CD4-positive, alpha-beta T cell (primary cell): Measurements from ENCODE around the gene ATXN1. TPM values are rescaled to one million over a fixed set of nuclear protein-coding genes. Genes with fewer than 3 reads are reported as not detected.

Source experiments
- ATAC-seq: fragments of 200-7000 bp; cut with Tn5 transposase; one replicate; pipeline ENCODE4 v1.10.0; 2022; ENCODE audit warnings: mild to moderate bottlenecking; ENCODE audit not compliant: poor library complexity
- CTCF ChIA-PET: fragments of 350-600 bp; sonication (Branson Sonifier 250); formaldehyde crosslinking; loops from one replicate; lab custom pipeline; 2021; ENCODE audit warnings: antibody characterized with exemption, inconsistent platforms; lab: Charles Lee
- POLR2A ChIA-PET: fragments of 350-600 bp; sonication (Branson Sonifier 250); formaldehyde crosslinking; loops from one replicate; lab custom pipeline; 2021; ENCODE audit warnings: antibody characterized with exemption, inconsistent platforms; lab: Charles Lee
- DNase-seq, 14 experiments: peaks; one replicate each; pipeline ENCODE4 v3.0.0-alpha.2; 2013 to 2020; ENCODE audit warnings: mixed read lengths in 2 of 14
- H3K27ac ChIP-seq, 2 donors: one replicate each; pipeline versions ENCODE4 v1.5.1 to v1.7.0; 2013; ENCODE audit warnings: low read length in 2 of 2, low read depth in 1 of 2, mild to moderate bottlenecking in 1 of 2
- H3K27me3 ChIP-seq, 2 experiments: 1 replicate in 1 of 2; 2 replicates in 1 of 2; pipeline versions ENCODE4 v1.6.1 to v1.7.0; 2013; ENCODE audit warnings: low read length in 2 of 2, control low read depth in 1 of 2, mild to moderate bottlenecking in 1 of 2, moderate library complexity in 1 of 2; ENCODE audit not compliant: insufficient read depth in 2 of 2, control insufficient read depth in 1 of 2
- H3K36me3 ChIP-seq: one replicate; pipeline ENCODE4 v1.6.1; 2013; ENCODE audit warnings: low read length, control low read depth; ENCODE audit not compliant: insufficient read depth
- H3K4me1 ChIP-seq: one replicate; pipeline ENCODE4 v1.6.1; 2013; ENCODE audit warnings: low read length, control low read depth; ENCODE audit not compliant: insufficient read depth
- H3K4me3 ChIP-seq: one replicate; pipeline ENCODE4 v1.5.1; 2013; ENCODE audit warnings: mild to moderate bottlenecking, low read length, moderate library complexity
- H3K9me3 ChIP-seq, 2 experiments: 1 replicate in 1 of 2; 2 replicates in 1 of 2; pipeline versions ENCODE4 v1.6.1 to v1.7.0; 2013; ENCODE audit warnings: low read length in 2 of 2, mild to moderate bottlenecking in 2 of 2, control low read depth in 1 of 2, moderate library complexity in 1 of 2; ENCODE audit not compliant: control insufficient read depth in 1 of 2, insufficient read depth in 1 of 2
- H3K27ac Mint-ChIP-seq: one replicate; pipeline ENCODE4 v1.8.0; 2020; ENCODE audit warnings: mixed read lengths
- H3K27me3 Mint-ChIP-seq: one replicate; pipeline ENCODE4 v1.8.0; 2021; ENCODE audit warnings: mixed read lengths
- H3K36me3 Mint-ChIP-seq: one replicate; pipeline ENCODE4 v1.8.0; 2021; ENCODE audit warnings: low read depth, mixed read lengths
- H3K4me1 Mint-ChIP-seq: one replicate; pipeline ENCODE4 v1.8.0; 2021; ENCODE audit warnings: low read depth, mixed read lengths
- H3K4me3 Mint-ChIP-seq: one replicate; pipeline ENCODE4 v1.8.0; 2020; ENCODE audit warnings: mild to moderate bottlenecking, mixed read lengths
- H3K9me3 Mint-ChIP-seq: one replicate; pipeline ENCODE4 v1.8.0; 2020; ENCODE audit warnings: mixed read lengths
- CTCF ChIP-seq: fragments of 200-600 bp; IDR thresholded peaks from one replicate; pipeline ENCODE4 v1.8.0; 2022; ENCODE audit warnings: antibody characterized with exemption, mild to moderate bottlenecking
- intact Hi-C, 2 experiments: fragments of 100-400 bp; cut with DNase I in 1 of 2; cut with micrococcal nuclease in 1 of 2; formaldehyde crosslinking; loops; one replicate each; pipeline versions ENCODE4 v1.15.1 to v1.9.0; 2023 to 2025; cut with DNase I, micrococcal nuclease
- total RNA-seq, 174 experiments: library from RNA in 2 of 174; stranded (reverse) in 2 of 174; gene quantifications; one replicate each; pipeline ENCODE4 v1.2.3 and lab custom pipeline; 2021 to 2026

The ATXN1 gene
- total RNA-seq, 2 experiments from 2014 or later: 74.2 to 76.7 TPM

- DNase-seq (no peak), ATAC-seq (no peak)
- no peaks in the 10 kb centered on the region for H3K9me3 Mint-ChIP-seq
- no peak for TF ChIP-seq CTCF
- intact Hi-C loops: no loop called here
- Histone ChIP-seq H3K36me3 (peaks cover 3% of the 10 kb centered on the region), H3K27ac (no peak overlapping the region), H3K4me3 (no peak overlapping the region), H3K27me3 (no peaks in the 10 kb centered on the region), H3K4me1 (no peaks in the 10 kb centered on the region), H3K9me3 (no peaks in the 10 kb centered on the region)
- H3K27ac Mint-ChIP-seq: no peak overlapping the region
- H3K4me1 Mint-ChIP-seq: no peaks in the 10 kb centered on the region
- POLR2A ChIA-PET: no interaction called here
- no peaks in the 10 kb centered on the region for H3K27me3 Mint-ChIP-seq
- peaks cover 13% of the 10 kb centered on the region for H3K36me3 Mint-ChIP-seq
- CTCF ChIA-PET: no interaction called here
- H3K4me3 Mint-ChIP-seq: no peak overlapping the region
These were observed 358.7 kb downstream of the ATXN1 start for GRCh38 chr6:16402581-16402900.

- no peaks in the 10 kb centered on the region for H3K4me1 ChIP-seq
- DNase-seq (no peak), ATAC-seq (no peak)
- intact Hi-C loops: no loop called here
- H3K36me3 Mint-ChIP-seq: peaks cover 9% of the 10 kb centered on the region
- no peak overlapping the region for H3K27ac Mint-ChIP-seq
- H3K36me3 ChIP-seq: peaks cover 3% of the 10 kb centered on the region
- H3K9me3 ChIP-seq: no peaks in the 10 kb centered on the region
- no peaks in the 10 kb centered on the region for H3K27me3 Mint-ChIP-seq
- H3K4me3 ChIP-seq: no peak overlapping the region
- no peak overlapping the region for H3K4me3 Mint-ChIP-seq
- ChIA-PET POLR2A (no interaction called here), CTCF (no interaction called here)
- no peak overlapping the region for H3K27ac ChIP-seq
- no peaks in the 10 kb centered on the region for H3K9me3 Mint-ChIP-seq
- no peaks in the 10 kb centered on the region for H3K27me3 ChIP-seq
- no peaks in the 10 kb centered on the region for H3K4me1 Mint-ChIP-seq
- TF ChIP-seq CTCF: no peak
These were observed 361.0 kb downstream of the ATXN1 start for GRCh38 chr6:16400248-16400760.

- H3K36me3 Mint-ChIP-seq: peaks cover 9% of the 10 kb centered on the region
- no peaks in the 10 kb centered on the region for H3K4me1 ChIP-seq
- H3K27ac ChIP-seq: no peak overlapping the region
- intact Hi-C loops: no loop called here
- H3K4me1 Mint-ChIP-seq: no peaks in the 10 kb centered on the region
- H3K27me3 Mint-ChIP-seq: no peaks in the 10 kb centered on the region
- ChIA-PET CTCF (no interaction called here), POLR2A (no interaction called here)
- DNase-seq (no peak), ATAC-seq (no peak)
- no peak overlapping the region for H3K27ac Mint-ChIP-seq
- no peaks in the 10 kb centered on the region for H3K27me3 ChIP-seq
- H3K4me3 ChIP-seq: no peak overlapping the region
- no peak overlapping the region for H3K4me3 Mint-ChIP-seq
- H3K9me3 ChIP-seq: no peaks in the 10 kb centered on the region
- TF ChIP-seq CTCF: no peak
- no peaks in the 10 kb centered on the region for H3K9me3 Mint-ChIP-seq
- peaks cover 3% of the 10 kb centered on the region for H3K36me3 ChIP-seq
These were observed 361.6 kb downstream of the ATXN1 start for GRCh38 chr6:16399695-16400094.
